HepG2 (cell line): ENCODE results near the gene KCNQ5.

ENCODE experiments used
- CCAR2 ChIP-seq: fragments of 200-400 bp; formaldehyde crosslinking; optimal IDR thresholded peaks from 2 replicates; pipeline ENCODE3; 2018; ENCODE audit warnings: low read depth, mild to moderate bottlenecking, low read length, moderate library complexity
- CENPBD1 ChIP-seq: sonication (generic); formaldehyde crosslinking; IDR thresholded peaks from 2 replicates; pipeline ENCODE4 v1.8.0; 2022; ENCODE audit warnings: missing genetic modification reagents, low read depth, mild to moderate bottlenecking, borderline replicate concordance
- FOXA3 ChIP-seq: IDR thresholded peaks from 2 replicates; pipeline ENCODE4 v1.6.1; 2016; ENCODE audit warnings: missing genetic modification reagents, missing compliant biosample characterization
- FOXM1 ChIP-seq: sonication (generic); formaldehyde crosslinking; IDR thresholded peaks from 2 replicates; pipeline ENCODE4 v1.5.0; 2020; ENCODE audit warnings: missing genetic modification reagents
- HNF1B ChIP-seq: sonication (generic); formaldehyde crosslinking; IDR thresholded peaks from 2 replicates; pipeline ENCODE4 v1.5.1; 2020; ENCODE audit warnings: mild to moderate bottlenecking, moderate library complexity, missing genetic modification reagents
- MAFK ChIP-seq, 2 experiments: IDR thresholded peaks in 1 of 2; conservative IDR thresholded peaks in 1 of 2; 2 replicates each; pipeline ENCODE4 v1.6.1; 2011; ENCODE audit warnings: improper control_type of control experiment in 2 of 2, low read length in 2 of 2
- NR1H2 ChIP-seq: sonication (generic); formaldehyde crosslinking; IDR thresholded peaks from 2 replicates; pipeline ENCODE4 v1.8.1; 2022; ENCODE audit warnings: low read depth, missing genetic modification reagents, borderline replicate concordance
- ZNF3 ChIP-seq: IDR thresholded peaks from 2 replicates; pipeline ENCODE4 v1.7.0; 2017; ENCODE audit warnings: inconsistent platforms
- ZNF337 ChIP-seq: sonication (generic); formaldehyde crosslinking; IDR thresholded peaks from 2 replicates; pipeline ENCODE4 v1.5.1; 2020; ENCODE audit warnings: missing genetic modification reagents, low read depth, mild to moderate bottlenecking, borderline replicate concordance
- ZNF674 ChIP-seq: sonication (generic); formaldehyde crosslinking; IDR thresholded peaks from 2 replicates; pipeline ENCODE4 v1.5.0; 2020; ENCODE audit warnings: low read depth, mild to moderate bottlenecking, missing genetic modification reagents
- ZNF773 ChIP-seq: sonication (generic); formaldehyde crosslinking; IDR thresholded peaks from 2 replicates; pipeline ENCODE4 v1.4.0; 2020; ENCODE audit warnings: missing genetic modification reagents, borderline replicate concordance
- TF ChIP-seq, protein P1 (sequence below): sonication (generic); formaldehyde crosslinking; IDR thresholded peaks from 2 replicates; pipeline ENCODE4 v1.4.0; 2020; ENCODE audit warnings: missing genetic modification reagents
- TF ChIP-seq, protein P2 (sequence below): sonication (generic); formaldehyde crosslinking; conservative IDR thresholded peaks from 2 replicates; pipeline ENCODE4 v1.4.0; 2020; ENCODE audit warnings: missing genetic modification reagents

- TF ChIP-seq MAFK (conservative IDR thresholded peaks at IDR 0.05 in 1 of 2, IDR thresholded peaks at IDR 0.05 in 1 of 2; ENCODE audit: low read length in 2 of 2), result no peak
- TF ChIP-seq ZNF3 (CRISPR knock-in tag), result no peak
- no peak for TF ChIP-seq ZNF773 (CRISPR knock-in tag)
- TF ChIP-seq ZNF674 (CRISPR knock-in tag), result no peak
- TF ChIP-seq ZNF337, result no peak
- TF ChIP-seq, protein P1, sequence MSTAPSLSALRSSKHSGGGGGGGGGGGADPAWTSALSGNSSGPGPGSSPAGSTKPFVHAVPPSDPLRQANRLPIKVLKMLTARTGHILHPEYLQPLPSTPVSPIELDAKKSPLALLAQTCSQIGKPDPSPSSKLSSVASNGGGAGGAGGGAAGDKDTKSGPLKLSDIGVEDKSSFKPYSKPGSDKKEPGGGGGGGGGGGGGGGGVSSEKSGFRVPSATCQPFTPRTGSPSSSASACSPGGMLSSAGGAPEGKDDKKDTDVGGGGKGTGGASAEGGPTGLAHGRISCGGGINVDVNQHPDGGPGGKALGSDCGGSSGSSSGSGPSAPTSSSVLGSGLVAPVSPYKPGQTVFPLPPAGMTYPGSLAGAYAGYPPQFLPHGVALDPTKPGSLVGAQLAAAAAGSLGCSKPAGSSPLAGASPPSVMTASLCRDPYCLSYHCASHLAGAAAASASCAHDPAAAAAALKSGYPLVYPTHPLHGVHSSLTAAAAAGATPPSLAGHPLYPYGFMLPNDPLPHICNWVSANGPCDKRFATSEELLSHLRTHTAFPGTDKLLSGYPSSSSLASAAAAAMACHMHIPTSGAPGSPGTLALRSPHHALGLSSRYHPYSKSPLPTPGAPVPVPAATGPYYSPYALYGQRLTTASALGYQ (CRISPR knock-in tag), result no peak
- TF ChIP-seq CENPBD1 (CRISPR knock-in tag), result no peak
- no peak for TF ChIP-seq FOXA3 (CRISPR knock-in tag)
- TF ChIP-seq FOXM1, result no peak
- no peak for TF ChIP-seq CCAR2
- TF ChIP-seq, protein P2, sequence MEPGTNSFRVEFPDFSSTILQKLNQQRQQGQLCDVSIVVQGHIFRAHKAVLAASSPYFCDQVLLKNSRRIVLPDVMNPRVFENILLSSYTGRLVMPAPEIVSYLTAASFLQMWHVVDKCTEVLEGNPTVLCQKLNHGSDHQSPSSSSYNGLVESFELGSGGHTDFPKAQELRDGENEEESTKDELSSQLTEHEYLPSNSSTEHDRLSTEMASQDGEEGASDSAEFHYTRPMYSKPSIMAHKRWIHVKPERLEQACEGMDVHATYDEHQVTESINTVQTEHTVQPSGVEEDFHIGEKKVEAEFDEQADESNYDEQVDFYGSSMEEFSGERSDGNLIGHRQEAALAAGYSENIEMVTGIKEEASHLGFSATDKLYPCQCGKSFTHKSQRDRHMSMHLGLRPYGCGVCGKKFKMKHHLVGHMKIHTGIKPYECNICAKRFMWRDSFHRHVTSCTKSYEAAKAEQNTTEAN (CRISPR knock-in tag), result no peak
- TF ChIP-seq HNF1B (CRISPR knock-in tag), result no peak
- TF ChIP-seq NR1H2 (CRISPR knock-in tag), result no peak
Observed at GRCh38 chr6:72619883-72620696, 1.8 kb upstream of the KCNQ5 start.
